Endodermal cell (in vitro differentiated cells): ENCODE data around the gene AIF1L. TPM values are rescaled to one million over a fixed set of nuclear protein-coding genes. Genes with fewer than 3 reads are reported as not detected.

Source experiments
- DNase-seq: peaks from one replicate; pipeline ENCODE4 v3.0.0-alpha.2; 2017
- H3K27ac ChIP-seq: 2 replicates; pipeline ENCODE4 v1.5.1; 2013; ENCODE audit warnings: mild to moderate bottlenecking, low read depth, low read length, moderate library complexity
- H3K27me3 ChIP-seq: 2 replicates; pipeline ENCODE4 v1.6.1; 2013; ENCODE audit warnings: mild to moderate bottlenecking, low read length, moderate library complexity; ENCODE audit not compliant: insufficient read depth, control insufficient read depth, poor library complexity, severe bottlenecking
- H3K36me3 ChIP-seq: 2 replicates; pipeline ENCODE4 v1.7.0; 2013; ENCODE audit warnings: mild to moderate bottlenecking, low read length, moderate library complexity; ENCODE audit not compliant: control insufficient read depth, insufficient read depth
- H3K4me1 ChIP-seq: one replicate; pipeline ENCODE4 v1.7.0; 2013; ENCODE audit warnings: low read length; ENCODE audit not compliant: control insufficient read depth, insufficient read depth
- H3K4me3 ChIP-seq: 2 replicates; pipeline ENCODE4 v1.5.1; 2013; ENCODE audit warnings: mild to moderate bottlenecking, low read length, moderate library complexity
- H3K9ac ChIP-seq: 2 replicates; pipeline ENCODE4 v1.6.1; 2013; ENCODE audit warnings: mild to moderate bottlenecking, low read length, moderate library complexity; ENCODE audit not compliant: poor library complexity, severe bottlenecking; ENCODE audit errors: extremely low read depth
- H3K9me3 ChIP-seq: 2 replicates; pipeline ENCODE4 v1.6.1; 2013; ENCODE audit warnings: mild to moderate bottlenecking, low read length, moderate library complexity; ENCODE audit not compliant: control insufficient read depth
- H3K27ac Mint-ChIP-seq: 2 replicates; pipeline ENCODE4 v1.8.0; 2020; ENCODE audit warnings: mixed read lengths
- H3K27me3 Mint-ChIP-seq: 2 replicates; pipeline ENCODE4 v1.8.0; 2021; ENCODE audit warnings: mild to moderate bottlenecking, mixed read lengths; ENCODE audit not compliant: insufficient read depth
- H3K36me3 Mint-ChIP-seq: 2 replicates; pipeline ENCODE4 v1.8.0; 2020; ENCODE audit warnings: low read depth, mixed read lengths
- H3K4me1 Mint-ChIP-seq: 2 replicates; pipeline ENCODE4 v1.8.0; 2020; ENCODE audit warnings: mixed read lengths
- H3K4me3 Mint-ChIP-seq: 2 replicates; pipeline ENCODE4 v1.8.0; 2020; ENCODE audit warnings: mild to moderate bottlenecking, moderate library complexity, mixed read lengths
- H3K9me3 Mint-ChIP-seq: 2 replicates; pipeline ENCODE4 v1.8.0; 2020; ENCODE audit warnings: mild to moderate bottlenecking, mixed read lengths
- WGBS, 2 experiments: methylation state at CpG; one replicate each; pipeline versions ENCODE4 v1.1.5 to v1.1.7; 2013; ENCODE audit warnings: missing lambda C conversion rate in 2 of 2, mixed read lengths in 1 of 2; ENCODE audit not compliant: insufficient coverage in 1 of 2, insufficient read length in 1 of 2; 5-methylcytosine and 5-hydroxymethylcytosine counted together
- total RNA-seq, 2 donors: library from RNA; stranded (reverse); fragmentation: NEBNext Ultra II Directional in 1 of 2; extraction: Animal tissue kit (Norgen Biotek cat#: 25700) in 1 of 2; gene quantifications; 2 replicates in 1 of 2; 3 replicates in 1 of 2; pipeline ENCODE4 v1.2.1, GENCODE V29; 2021
- TF ChIP-seq, protein P1 (sequence below): fragments of 200-600 bp; sonication (generic); conservative IDR thresholded peaks from 2 replicates; pipeline ENCODE4 v1.5.0; 2021; ENCODE audit warnings: antibody characterized with exemption, mild to moderate bottlenecking

AIF1L gene
- total RNA-seq, 2 donors from 2014 or later = 93.4 to 117 TPM

DNA sequence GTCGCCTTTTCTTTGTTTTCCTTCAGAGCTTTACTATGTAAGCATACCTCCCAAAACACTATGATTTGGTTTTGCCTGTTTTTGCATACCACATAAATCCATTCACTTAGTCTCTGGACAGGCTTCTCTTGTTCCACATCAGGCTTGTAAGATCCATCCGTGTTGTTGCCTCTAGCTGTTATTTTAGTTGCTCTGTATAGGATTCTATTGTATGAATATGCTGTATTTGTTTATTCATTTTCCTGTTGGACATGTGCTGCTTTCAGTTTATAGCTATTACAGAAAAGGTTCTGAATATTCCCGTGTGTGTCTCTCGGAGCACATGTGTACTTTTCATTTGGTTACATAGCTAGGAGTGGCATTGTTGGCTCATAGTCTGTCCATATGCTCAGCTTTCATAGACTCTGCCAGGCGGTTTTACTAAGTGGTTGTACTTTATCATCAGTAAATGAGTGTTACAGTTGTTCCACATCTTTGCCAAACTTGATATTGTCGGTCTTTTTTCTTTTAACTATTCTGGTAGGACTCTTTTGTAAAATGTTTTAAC, 70.9 kb downstream of the AIF1L start:
- H3K4me3 Mint-ChIP-seq = no peak overlapping the region

DNA sequence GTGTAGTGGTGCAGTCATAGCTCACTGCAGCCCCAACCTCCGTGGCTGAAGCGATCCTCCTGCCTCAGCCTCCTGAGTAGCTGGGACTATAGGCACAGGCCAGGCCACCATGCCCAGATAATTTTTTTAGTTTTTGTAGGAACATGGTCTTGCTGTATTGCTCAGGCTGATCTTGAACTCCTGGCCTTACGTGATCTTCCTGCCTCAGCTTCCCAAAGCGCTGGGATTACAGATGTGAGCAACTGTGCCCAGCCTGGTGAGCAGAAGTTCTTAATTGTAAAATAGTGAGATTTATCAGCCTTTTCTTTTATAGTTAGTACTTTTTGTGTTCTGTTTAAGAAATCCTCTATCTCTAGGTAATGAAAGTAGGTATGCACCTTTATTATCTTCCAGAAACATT, 71.6 kb downstream of the AIF1L start:
- no peaks in the 10 kb centered on the region for H3K9me3 ChIP-seq
- Mint-ChIP-seq H3K36me3 (peaks cover 55% of the 10 kb centered on the region), H3K27ac (no peak overlapping the region), H3K4me3 (no peak overlapping the region), H3K4me1 (peaks cover 5% of the 10 kb centered on the region), H3K9me3 (peaks cover 1% of the 10 kb centered on the region), H3K27me3 (no peaks in the 10 kb centered on the region)
- 92 to 98% methylated on average over 4 of the region's 4 CpGs for WGBS, 2 experiments
- no peaks in the 10 kb centered on the region for H3K4me1 ChIP-seq
- DNase-seq = no peak
- no peak overlapping the region for H3K4me3 ChIP-seq
- H3K9ac ChIP-seq = no peak overlapping the region
- H3K27ac ChIP-seq = no peak overlapping the region
- no peaks in the 10 kb centered on the region for H3K27me3 ChIP-seq
- TF ChIP-seq, protein P1, sequence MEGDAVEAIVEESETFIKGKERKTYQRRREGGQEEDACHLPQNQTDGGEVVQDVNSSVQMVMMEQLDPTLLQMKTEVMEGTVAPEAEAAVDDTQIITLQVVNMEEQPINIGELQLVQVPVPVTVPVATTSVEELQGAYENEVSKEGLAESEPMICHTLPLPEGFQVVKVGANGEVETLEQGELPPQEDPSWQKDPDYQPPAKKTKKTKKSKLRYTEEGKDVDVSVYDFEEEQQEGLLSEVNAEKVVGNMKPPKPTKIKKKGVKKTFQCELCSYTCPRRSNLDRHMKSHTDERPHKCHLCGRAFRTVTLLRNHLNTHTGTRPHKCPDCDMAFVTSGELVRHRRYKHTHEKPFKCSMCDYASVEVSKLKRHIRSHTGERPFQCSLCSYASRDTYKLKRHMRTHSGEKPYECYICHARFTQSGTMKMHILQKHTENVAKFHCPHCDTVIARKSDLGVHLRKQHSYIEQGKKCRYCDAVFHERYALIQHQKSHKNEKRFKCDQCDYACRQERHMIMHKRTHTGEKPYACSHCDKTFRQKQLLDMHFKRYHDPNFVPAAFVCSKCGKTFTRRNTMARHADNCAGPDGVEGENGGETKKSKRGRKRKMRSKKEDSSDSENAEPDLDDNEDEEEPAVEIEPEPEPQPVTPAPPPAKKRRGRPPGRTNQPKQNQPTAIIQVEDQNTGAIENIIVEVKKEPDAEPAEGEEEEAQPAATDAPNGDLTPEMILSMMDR = no peak
- H3K36me3 ChIP-seq = peaks cover 51% of the 10 kb centered on the region

More for the DNA sequence above, 70.9 kb downstream of the AIF1L start:
- WGBS, 2 experiments = 91 to 93% methylated on average over 4 to 6 of the region's 6 CpGs
- H3K4me3 ChIP-seq = no peak overlapping the region
- DNase-seq = no peak
- H3K36me3 ChIP-seq = peaks cover 49% of the 10 kb centered on the region
- H3K27ac ChIP-seq = no peak overlapping the region
- no peaks in the 10 kb centered on the region for H3K9me3 ChIP-seq
- no peaks in the 10 kb centered on the region for H3K27me3 Mint-ChIP-seq
- TF ChIP-seq, protein P1 = no peak
- H3K9ac ChIP-seq = no peak overlapping the region
- H3K36me3 Mint-ChIP-seq = peaks cover 52% of the 10 kb centered on the region
- H3K4me1 Mint-ChIP-seq = peaks cover 11% of the 10 kb centered on the region
- H3K27ac Mint-ChIP-seq = no peak overlapping the region
- H3K4me1 ChIP-seq = no peaks in the 10 kb centered on the region
- H3K27me3 ChIP-seq = no peaks in the 10 kb centered on the region
- H3K9me3 Mint-ChIP-seq = peaks cover 1% of the 10 kb centered on the region

DNA sequence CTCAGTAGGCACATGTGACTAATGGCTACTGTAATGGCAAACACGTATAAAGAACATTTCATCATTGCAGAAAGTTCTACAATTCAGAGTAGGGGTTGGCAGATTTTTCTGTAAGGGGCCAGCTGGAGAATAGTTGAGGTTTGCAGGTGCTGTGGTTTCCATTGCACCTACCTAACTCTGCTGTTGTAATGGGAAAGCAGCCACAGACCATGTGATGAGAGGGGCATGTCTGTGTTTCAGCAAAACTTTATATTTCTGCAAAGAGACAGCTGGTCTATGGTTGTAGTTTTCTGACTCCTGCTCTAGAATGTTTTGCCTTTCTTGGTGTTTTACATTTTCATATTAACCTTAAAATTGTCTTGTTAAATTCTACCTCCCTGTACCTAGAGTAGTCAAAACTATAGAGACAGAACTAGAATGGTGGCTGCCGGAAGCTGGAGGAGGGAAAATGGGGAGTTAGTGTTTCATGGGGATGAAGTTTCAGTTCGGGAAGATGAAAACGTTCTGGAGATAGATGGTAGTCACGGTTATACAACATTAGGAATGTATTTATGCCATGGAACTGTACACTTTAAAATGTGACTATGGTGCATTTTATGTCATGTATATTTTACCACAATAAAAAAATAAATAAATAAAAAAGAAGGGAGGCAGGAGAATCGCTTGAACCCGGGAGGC, 73.4 kb downstream of the AIF1L start:
- TF ChIP-seq, protein P1 = no peak
- Histone ChIP-seq H3K4me1 (no peaks in the 10 kb centered on the region), H3K4me3 (no peak overlapping the region), H3K27ac (no peak overlapping the region), H3K36me3 (peaks cover 42% of the 10 kb centered on the region), H3K27me3 (no peaks in the 10 kb centered on the region), H3K9me3 (no peaks in the 10 kb centered on the region), H3K9ac (no peak overlapping the region)
- no peak for DNase-seq
- Mint-ChIP-seq H3K4me3 (no peak overlapping the region), H3K27me3 (no peaks in the 10 kb centered on the region), H3K27ac (no peak overlapping the region), H3K9me3 (peaks cover 1% of the 10 kb centered on the region), H3K4me1 (no peaks in the 10 kb centered on the region), H3K36me3 (peaks cover 54% of the 10 kb centered on the region)
- 95% methylated on average over 3 to 7 of the region's 7 CpGs for WGBS, 2 experiments

Other genes starting within 250 kb of the AIF1L start
- not detected for gene QRFP, start 199.7 kb upstream of the AIF1L start, total RNA-seq
- 1 to 10 TPM; 2.8 to 3.7 TPM for gene FIBCD1, start 157.3 kb upstream of the AIF1L start, total RNA-seq
- 10 to 100 TPM; 16.7 to 41.2 TPM for gene LAMC3, start 87.4 kb upstream of the AIF1L start, total RNA-seq
- gene NUP214, start 29.1 kb downstream of the AIF1L start, total RNA-seq = 10 to 100 TPM; 56.7 to 59.9 TPM
- gene FAM78A, start 180.0 kb downstream of the AIF1L start, total RNA-seq = 1 to 10 TPM; 5.5 to 5.6 TPM
- gene PLPP7, start 193.2 kb downstream of the AIF1L start, total RNA-seq = 1 to 10 TPM; 4.1 to 5.6 TPM